ENCODE results near the gene SLC41A3.

The SLC41A3 gene

GRCh38 chr3:126102011-126102410 is 18.1 kb upstream of the SLC41A3 start:
- H3K4me3 ChIP-seq (ENCODE audit: low read length): no peak overlapping the region
- H3K27ac ChIP-seq (ENCODE audit: low read depth, low read length): no peak overlapping the region
- H3K36me3 ChIP-seq (ENCODE audit: control insufficient read depth, low read length): no peaks in the 10 kb centered on the region
- H3K79me2 ChIP-seq (ENCODE audit: control insufficient read depth, low read length): no peaks in the 10 kb centered on the region
- no peaks in the 10 kb centered on the region for H3K27me3 ChIP-seq (ENCODE audit: control insufficient read depth, low read length)
- H4K20me1 ChIP-seq (ENCODE audit: control insufficient read depth, insufficient read depth, low read depth, low read length): no peaks in the 10 kb centered on the region
- H3K4me2 ChIP-seq (ENCODE audit: low read length): no peak overlapping the region
- no peaks in the 10 kb centered on the region for H3F3A ChIP-seq (ENCODE audit: control insufficient read depth, insufficient read depth)
- no peaks in the 10 kb centered on the region for H3K4me1 ChIP-seq (ENCODE audit: control insufficient read depth, low read length)
- no peaks in the 10 kb centered on the region for H3K9me2 ChIP-seq (replicated peaks; ENCODE audit: control insufficient read depth, low read length)
- TF ChIP-seq EZH2phosphoT487 (IDR thresholded peaks at IDR 0.05; ENCODE audit: borderline replicate concordance, low read length): no peak
- no peak for TF ChIP-seq CTCF (IDR thresholded peaks at IDR 0.05; ENCODE audit: low read depth, low read length, poor library complexity, severe bottlenecking)
- no peaks in the 10 kb centered on the region for H3K9me3 ChIP-seq (ENCODE audit: control insufficient read depth, insufficient read depth, low read length)

GRCh38 chr3:126101521-126101982 is 17.6 kb upstream of the SLC41A3 start:
- Histone ChIP-seq H3K9me3 (ENCODE audit: control insufficient read depth, insufficient read depth, low read length) (peaks cover 3% of the 10 kb centered on the region; the same call in 1 of the 2 replicates), H3K4me1 (ENCODE audit: control insufficient read depth, low read length) (no peaks in the 10 kb centered on the region), H3K4me3 (ENCODE audit: low read length) (no peak overlapping the region), H3K27ac (ENCODE audit: low read depth, low read length) (no peak overlapping the region), H3K27me3 (ENCODE audit: control insufficient read depth, low read length) (no peaks in the 10 kb centered on the region), H3F3A (ENCODE audit: control insufficient read depth, insufficient read depth) (no peaks in the 10 kb centered on the region), H3K79me2 (ENCODE audit: control insufficient read depth, low read length) (no peaks in the 10 kb centered on the region), H3K36me3 (ENCODE audit: control insufficient read depth, low read length) (no peaks in the 10 kb centered on the region), H3K4me2 (ENCODE audit: low read length) (no peak overlapping the region), H4K20me1 (ENCODE audit: control insufficient read depth, insufficient read depth, low read depth, low read length) (no peaks in the 10 kb centered on the region), H3K9me2 (replicated peaks; ENCODE audit: control insufficient read depth, low read length) (no peaks in the 10 kb centered on the region)
- TF ChIP-seq CTCF (IDR thresholded peaks at IDR 0.05; ENCODE audit: low read depth, low read length, poor library complexity, severe bottlenecking) (no peak), EZH2phosphoT487 (IDR thresholded peaks at IDR 0.05; ENCODE audit: borderline replicate concordance, low read length) (no peak)

GRCh38 chr3:126100634-126101301 is 16.8 kb upstream of the SLC41A3 start:
- Histone ChIP-seq H3K27me3 (ENCODE audit: control insufficient read depth, low read length) (no peaks in the 10 kb centered on the region), H3F3A (ENCODE audit: control insufficient read depth, insufficient read depth) (no peaks in the 10 kb centered on the region), H3K9me3 (ENCODE audit: control insufficient read depth, insufficient read depth, low read length) (peaks cover 7% of the 10 kb centered on the region; the same call in 1 of the 2 replicates), H3K79me2 (ENCODE audit: control insufficient read depth, low read length) (no peaks in the 10 kb centered on the region), H3K9me2 (replicated peaks; ENCODE audit: control insufficient read depth, low read length) (no peaks in the 10 kb centered on the region), H3K4me2 (ENCODE audit: low read length) (no peak overlapping the region), H3K4me1 (ENCODE audit: control insufficient read depth, low read length) (no peaks in the 10 kb centered on the region), H4K20me1 (ENCODE audit: control insufficient read depth, insufficient read depth, low read depth, low read length) (no peaks in the 10 kb centered on the region), H3K36me3 (ENCODE audit: control insufficient read depth, low read length) (no peaks in the 10 kb centered on the region), H3K4me3 (ENCODE audit: low read length) (no peak overlapping the region), H3K27ac (ENCODE audit: low read depth, low read length) (no peak overlapping the region)
- TF ChIP-seq EZH2phosphoT487 (IDR thresholded peaks at IDR 0.05; ENCODE audit: borderline replicate concordance, low read length) (no peak), CTCF (IDR thresholded peaks at IDR 0.05; ENCODE audit: low read depth, low read length, poor library complexity, severe bottlenecking) (no peak)

Data from DOHH2 (cell line).